ENCODE measurements around the gene MECP2.

MECP2 gene

DNA sequence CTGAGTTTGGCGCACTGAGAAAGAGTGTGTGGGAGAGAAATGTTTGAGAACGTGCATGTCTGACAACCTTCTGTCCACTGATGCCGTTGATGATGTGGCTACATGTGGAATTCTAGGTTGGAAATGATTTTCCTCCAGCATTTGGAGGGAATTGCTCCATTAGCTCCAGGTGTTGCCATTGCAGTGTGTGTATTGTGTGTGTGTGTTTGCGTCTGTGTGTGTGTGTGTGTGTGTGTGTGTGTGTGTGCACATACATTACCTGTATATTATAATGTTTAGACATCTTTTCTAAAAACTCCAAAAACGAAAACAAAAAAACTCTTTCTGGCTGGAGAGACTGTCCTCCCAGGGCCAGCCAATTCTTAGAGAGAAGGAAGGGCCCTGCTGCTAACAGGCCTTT is 18.2 kb upstream of the MECP2 start:
- DNase-seq (ENCODE audit: low read depth, low spot score): no peak

DNA sequence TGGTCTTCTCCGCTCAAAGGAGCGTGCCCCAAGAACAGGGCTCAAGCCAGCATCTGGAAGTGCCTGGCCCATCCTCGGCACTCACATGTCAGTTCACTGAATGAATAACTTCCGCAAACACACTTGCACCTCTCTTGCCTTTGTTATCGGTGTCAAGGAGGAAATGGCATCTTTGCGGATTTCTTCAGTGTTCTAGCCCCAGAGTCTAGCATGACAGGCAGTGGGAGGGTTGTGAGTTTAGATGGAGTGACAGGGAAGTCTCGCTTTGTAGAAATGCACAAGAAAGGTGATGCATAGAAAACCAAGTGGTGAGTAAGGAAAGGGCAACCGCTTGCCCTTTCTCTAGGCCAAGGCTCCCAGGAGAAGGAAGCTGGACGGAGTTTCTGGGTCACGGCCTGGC is 17.6 kb upstream of the MECP2 start:
- DNase-seq (ENCODE audit: low read depth, low spot score): no peak

DNA sequence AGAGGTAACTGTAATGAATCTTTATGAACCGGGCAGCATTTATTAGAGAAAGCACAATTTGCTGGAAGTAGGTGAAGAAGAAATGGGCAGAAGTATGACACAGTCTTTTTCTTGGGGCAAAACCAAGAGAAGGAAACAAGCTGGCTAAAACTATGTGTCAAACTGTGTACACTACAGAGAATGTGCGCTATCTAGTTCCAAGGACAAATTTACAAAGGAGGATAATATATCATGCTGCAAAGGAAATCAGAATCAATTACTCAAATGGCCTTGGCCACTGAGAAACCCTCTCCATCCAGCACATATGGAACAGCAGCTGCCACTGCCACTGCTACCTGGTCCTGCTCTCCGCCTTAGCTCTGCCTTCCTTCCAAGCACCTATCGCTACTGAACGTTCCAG is 17.1 kb upstream of the MECP2 start:
- no peak for DNase-seq (ENCODE audit: low read depth, low spot score)

DNA sequence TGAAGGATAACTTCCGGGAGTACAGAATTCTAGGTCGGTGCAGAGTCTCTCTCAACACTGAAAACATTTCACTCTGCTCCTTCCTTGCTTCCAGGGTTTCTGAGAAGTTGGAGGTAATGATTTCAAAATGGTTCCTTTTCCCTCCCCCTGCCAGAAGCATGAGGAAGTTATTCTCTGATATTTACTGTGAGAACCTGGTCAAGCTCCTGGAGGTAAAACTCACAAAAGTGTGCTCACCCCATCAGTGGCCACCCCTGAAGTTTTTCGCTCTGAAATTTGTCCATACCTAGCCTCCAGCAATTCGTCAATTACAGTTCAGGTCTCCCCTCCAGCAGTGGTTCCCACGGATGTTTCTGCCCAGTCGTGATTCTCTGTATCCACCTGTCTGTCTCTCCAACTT is 16.2 kb upstream of the MECP2 start:
- DNase-seq (ENCODE audit: low read depth, low spot score): no peak

DNA sequence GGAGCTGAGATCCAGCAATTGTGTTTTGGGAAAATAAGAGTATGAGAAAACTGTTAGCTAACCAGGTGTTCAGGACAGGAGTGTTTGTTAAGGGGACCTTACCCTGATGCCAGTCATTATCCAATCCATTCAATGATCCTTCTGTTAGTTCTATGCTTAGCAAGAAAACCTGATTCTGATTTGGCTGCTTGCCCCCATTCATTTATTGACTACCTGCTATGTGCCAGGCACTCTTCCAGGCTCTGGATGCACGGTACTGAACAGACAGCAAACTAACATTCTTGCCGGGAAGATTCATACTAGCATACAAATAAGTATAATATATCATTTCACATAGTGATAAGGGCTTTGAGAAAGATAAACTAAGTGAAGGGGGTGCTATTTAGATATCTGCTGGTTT is 1.0 kb upstream of the MECP2 start:
- no peak for DNase-seq (ENCODE audit: low read depth, low spot score)

DNA sequence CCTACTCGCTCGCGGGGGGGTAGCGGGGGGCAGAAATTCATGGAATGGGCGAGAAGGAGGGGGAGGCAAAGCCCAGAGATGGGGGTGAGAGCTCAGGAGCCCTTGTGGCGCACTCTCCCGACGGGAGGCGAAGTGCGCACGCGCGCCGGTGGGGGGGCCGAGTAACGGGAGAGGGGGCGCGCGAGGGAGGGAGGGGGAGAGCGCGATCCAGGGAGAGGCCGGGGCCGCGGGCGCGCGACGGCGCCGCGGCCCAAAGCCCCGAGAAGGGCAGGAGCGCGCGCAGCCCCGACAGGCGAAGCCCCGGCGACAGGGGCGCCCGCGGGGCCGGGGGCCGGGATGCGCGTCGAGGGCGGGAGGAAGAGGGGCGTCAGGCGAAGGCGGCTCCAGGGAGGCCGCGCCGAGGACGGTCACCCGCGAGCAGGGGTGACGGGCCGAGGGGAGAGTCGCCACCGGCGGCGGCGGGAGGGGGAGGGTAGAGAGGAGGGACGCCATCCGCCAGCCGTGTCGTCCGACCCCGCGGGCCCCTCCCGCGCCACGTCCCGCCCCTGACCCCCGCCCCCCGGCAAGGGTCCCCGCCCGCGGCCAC is 421 bp downstream of the MECP2 start:
- DNase-seq (ENCODE audit: low read depth, low spot score): peak; percentile 72

DNA sequence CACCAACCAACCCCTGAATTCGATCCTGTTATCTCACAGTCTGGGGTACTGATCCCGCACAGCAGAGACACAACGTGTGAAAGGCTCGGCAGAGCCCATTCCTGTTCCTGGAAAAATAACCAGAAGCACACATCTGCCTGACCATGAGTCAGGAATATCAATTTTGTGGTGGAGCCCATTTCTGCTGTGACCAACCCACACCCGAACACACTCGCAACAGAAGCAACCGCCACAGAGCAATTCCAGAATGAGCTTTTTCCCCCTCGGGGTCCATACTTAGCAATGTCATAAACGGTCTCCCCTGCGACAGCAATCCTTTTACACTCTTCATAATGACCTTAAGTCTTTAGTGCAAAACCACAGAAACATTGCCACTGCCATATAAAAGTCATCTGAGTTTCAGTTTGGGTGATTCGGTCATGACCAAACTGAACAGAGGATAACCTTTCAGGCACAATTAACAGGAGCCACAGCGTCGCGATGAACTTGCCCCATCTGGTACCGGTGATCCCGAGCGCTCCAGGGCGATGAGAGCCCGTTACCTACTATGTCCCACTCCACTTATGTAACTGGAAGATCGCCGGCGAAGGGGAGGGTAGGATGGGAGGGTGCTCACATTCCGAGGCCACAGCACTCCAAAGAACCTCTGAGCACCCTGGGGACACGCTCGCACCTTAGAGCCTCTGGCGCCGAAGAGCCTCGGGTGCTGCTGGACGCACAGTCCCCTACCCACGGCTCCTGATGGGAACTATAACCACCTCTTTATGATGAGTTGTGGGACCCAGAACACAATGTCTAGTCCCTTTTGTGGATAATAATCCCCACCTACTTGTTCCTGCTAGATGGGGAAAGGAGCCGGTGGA is 1.1 kb downstream of the MECP2 start:
- peak; percentile 43 for DNase-seq (ENCODE audit: low read depth, low spot score)

DNA sequence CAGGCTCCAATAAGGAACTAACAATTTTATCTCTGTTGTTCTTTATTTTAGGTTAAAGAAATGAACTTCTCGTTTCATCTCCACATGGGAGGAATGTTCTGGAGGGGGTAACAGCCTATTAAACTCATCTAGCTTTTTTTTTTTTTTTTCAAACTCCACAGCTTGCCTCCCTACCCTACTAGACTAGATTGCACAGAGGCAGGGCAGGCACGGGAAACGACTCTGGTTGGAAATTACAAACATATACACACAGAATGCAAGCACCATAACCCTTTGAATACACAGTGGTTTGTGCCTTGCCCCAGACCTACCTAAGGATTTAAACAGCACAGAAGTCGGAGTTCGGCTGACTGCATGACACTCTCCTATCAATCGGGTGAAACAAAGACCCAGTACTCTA is 2.7 kb downstream of the MECP2 start:
- DNase-seq (ENCODE audit: low read depth, low spot score): no peak

DNA sequence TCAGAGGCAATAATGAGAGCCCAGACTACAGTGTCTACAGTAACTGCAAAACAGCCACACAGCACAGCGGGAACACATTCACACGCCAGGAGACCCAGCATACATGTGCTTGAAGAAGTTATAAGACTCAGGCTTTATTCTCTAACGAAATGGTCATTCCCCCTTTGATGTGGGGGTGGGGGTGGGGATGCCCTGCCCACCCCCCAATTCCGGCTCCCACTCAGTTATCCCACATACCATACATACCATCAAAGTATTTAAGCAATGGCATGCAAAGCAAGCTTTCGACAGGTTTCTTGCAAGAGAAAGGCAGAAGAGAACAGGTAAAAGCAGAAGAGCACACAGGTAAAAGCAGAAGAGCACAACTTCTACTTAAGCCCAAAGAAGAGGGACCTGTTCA is 3.6 kb downstream of the MECP2 start:
- peak; percentile 54 for DNase-seq (ENCODE audit: low read depth, low spot score)

DNA sequence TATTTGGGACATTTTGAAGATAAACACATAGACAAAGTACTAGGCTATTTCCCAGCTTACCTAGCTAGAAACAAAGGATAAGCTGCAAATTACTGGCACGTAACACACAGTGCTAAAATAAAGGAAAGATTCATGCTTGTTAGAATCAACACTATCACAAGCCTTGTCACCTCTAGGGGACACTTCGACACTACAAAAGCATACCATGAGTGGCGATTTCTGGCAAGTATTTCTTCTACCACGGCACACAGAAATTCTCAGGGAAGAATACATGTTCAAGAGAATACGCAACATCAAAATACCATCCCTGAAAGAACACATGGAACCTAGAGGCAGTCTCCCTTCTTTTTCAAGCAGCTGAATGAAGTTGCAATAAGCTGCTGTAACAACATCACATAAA is 5.1 kb downstream of the MECP2 start:
- DNase-seq (ENCODE audit: low read depth, low spot score): no peak

DNA sequence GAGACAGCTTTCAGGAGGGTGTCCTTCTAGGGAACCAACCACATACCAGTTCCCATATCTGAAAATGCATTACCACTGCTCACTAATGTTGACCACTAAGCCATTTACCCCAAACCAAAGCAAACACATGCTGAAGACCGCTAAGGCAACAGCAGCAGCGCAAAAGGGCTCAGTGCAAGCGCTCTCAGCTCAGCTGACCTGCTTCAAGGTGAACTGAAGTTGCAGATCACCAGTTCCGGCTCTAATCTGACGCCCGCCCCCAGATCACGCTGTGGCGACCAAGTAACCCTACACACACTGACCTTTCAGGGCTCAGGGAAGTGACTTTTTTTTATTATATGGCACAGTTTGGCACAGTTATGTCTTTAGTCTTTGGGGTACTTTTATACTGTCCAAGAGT is 5.8 kb downstream of the MECP2 start:
- DNase-seq (ENCODE audit: low read depth, low spot score): peak; percentile 36

DNA sequence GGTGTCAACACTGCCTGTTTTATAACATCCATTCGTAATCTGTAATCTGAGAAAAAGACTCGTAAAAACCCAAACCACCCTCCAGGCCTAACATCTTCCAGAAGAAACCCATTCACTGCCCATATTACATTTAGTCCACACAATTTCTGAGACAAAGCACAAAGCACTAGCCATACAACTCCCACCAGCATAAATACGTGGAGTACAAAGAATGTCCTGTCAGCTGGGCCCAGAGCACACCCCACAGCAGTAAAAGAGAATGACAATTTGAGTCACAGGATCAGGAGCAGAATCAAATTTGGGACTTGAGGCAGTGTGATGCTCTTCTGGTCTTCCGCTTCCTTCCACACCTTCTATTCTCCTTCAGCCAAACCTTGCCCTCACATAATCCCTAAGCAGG is 6.8 kb downstream of the MECP2 start:
- DNase-seq (ENCODE audit: low read depth, low spot score): no peak

DNA sequence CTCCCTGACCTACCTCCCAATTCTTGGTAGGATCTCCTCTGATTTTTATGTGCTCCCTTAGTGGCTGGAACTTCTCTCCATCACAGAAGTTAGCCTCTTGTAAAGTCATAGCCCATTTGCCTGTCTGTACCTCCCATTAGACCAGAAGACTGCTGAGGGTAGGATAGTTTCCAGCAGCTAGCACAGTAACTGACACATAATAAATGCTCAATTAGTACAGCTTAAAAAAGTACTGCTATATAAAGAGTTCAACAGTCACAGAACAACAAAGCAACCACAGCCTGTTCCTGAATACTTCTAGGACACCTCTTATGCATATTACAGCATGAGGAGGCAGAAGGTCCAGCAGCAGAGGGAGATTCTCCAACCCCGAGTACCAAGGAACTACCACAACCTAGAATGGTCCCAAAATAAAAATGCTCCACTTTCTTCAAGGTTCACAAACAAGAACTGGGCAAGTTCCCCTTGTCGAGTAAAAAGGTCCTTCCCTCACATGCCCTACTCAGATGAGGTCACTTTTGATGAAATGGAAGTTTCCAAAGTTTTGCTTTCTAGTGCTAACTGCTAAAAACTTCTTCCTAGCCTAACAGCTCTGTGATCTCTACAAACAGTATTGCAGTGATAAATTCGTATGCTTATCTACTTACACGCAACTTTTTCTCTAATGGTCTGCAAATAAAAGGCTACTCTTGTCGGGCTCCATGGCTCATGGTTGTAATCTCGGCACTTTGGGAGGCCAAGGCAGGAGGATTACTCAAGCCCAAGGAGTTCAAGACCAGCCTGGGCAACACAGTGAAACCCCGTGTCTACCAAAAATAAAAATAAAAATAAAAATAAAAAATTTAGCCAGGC is 12.8 kb downstream of the MECP2 start:
- DNase-seq (ENCODE audit: low read depth, low spot score): no peak

DNA sequence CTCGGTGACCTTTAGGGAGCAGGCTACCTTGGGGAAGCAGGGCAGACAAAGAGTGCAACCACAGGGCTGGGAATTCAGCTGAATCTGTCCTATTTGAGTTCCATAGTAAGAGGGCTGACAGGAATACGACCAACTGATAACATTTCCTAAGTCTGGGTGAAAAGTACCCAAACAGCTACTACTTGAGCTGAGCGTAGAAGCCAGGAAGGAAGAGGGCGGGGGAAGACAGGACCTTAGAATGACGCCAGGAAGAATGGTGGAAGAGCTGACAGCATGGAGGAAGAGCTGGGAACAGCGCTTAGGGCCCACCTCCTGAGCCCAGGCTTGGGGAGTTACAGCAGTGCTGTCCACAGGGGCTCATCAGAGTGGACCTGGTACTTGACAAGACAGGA is 14.4 kb downstream of the MECP2 start:
- no peak for DNase-seq (ENCODE audit: low read depth, low spot score)

DNA sequence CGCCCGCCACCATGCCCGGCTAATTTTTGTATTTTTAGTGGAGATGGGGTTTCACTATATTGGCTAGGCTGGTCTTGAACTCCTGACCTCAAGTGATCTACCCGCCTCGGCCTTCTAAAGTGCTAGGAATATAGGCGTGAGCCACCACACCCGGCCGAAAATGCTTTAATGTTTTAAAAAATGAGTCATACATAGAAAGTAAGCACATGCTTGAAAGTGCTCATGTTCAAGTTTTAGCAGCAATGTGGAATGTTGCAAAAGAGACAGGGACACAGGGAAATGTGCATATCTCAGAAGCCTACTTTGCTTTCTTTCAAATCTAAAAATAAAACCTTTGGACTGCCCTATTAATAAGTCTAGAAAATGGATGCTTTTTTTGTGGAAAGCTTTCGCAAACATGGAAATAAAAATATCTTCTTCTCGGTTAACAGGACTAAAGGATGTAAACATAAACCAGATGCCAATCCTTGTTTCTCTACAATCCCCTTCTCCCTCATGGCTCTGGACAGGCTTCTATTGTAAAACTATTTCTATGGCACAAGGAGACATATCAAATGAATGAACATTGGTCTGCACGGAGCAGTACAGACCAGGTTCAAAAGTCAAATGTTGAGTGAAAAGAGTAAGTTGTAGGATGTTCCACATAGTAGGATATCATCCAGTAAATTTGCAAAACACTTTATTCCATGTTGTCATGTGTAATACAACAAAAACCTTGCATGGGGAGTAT is 15.0 kb downstream of the MECP2 start:
- no peak for DNase-seq (ENCODE audit: low read depth, low spot score)

DNA sequence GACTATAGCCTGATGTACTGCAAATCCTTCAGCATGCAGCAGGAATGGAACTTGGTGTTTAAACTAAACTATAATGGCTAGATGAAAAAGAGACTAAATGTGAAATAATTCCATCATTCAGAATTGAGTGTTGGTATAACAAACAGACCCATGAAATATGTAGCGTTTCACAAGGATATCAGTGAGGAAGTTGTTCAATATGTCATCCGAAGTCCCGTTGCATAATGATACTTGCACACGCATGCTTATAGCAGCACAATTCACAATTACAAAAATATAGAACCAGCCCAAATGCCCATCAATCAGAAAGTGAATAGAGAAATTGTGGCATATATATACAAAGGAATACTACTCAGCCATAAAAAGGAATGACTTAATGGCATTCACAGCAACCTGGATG is 20.4 kb downstream of the MECP2 start:
- no peak for DNase-seq (ENCODE audit: low read depth, low spot score)

DNA sequence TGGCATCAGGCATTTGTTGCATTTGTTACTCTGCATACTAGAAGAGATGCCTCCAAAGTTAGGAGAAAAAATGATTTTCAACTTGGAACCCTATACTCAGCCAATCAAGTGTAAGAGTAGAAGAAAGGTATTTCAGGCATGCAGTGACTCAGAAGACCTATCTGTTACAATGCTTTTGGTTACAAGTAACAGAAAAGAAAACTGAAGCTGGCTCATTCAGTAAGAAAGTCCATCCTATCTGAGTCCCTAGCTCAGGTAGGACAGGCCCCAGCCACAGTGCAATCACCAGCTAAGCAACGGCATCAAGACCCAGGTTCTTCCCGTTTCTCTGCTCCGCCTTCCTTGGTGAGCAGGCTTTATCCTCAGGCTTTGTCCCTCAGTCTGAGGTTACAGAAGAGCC is 23.3 kb downstream of the MECP2 start:
- peak; percentile 65 for DNase-seq (ENCODE audit: low read depth, low spot score)

DNA sequence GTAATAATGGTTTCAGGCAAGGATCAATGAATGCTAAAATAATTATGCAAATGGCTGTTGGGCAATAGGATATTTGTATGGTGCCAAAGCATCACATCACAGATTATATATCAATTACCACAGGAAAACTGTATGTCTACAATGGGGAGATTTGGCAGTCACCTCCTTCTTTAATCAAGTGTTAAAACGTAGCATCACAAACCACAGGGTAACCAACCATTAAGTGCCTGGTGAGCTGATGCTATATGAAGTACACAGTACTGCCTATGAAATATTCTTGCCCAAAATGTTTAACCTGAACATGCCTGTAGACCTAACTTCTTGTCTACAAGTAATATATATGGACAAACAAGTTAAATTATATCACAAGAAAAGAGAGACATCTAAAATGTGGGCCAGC is 25.3 kb downstream of the MECP2 start:
- no peak for DNase-seq (ENCODE audit: low read depth, low spot score)

DNA sequence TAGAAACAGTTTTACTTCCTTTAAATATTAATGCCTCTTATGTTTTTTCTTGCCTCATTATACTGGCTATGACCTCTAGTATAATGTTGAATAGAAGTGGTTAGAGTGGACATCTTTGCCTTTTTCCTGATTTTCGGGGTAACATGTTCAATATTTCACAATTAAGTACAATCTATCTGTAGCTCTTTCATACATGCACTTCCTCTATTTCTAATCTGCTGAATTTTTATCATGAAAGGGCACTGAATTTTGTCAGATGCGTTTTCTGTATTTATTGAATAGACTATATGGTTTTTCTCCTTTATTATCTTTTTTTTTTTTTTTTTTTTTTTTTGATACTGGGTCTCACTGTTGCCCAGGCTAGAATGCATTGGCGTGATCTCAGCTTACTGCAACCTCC is 29.0 kb downstream of the MECP2 start:
- DNase-seq (ENCODE audit: low read depth, low spot score): no peak

DNA sequence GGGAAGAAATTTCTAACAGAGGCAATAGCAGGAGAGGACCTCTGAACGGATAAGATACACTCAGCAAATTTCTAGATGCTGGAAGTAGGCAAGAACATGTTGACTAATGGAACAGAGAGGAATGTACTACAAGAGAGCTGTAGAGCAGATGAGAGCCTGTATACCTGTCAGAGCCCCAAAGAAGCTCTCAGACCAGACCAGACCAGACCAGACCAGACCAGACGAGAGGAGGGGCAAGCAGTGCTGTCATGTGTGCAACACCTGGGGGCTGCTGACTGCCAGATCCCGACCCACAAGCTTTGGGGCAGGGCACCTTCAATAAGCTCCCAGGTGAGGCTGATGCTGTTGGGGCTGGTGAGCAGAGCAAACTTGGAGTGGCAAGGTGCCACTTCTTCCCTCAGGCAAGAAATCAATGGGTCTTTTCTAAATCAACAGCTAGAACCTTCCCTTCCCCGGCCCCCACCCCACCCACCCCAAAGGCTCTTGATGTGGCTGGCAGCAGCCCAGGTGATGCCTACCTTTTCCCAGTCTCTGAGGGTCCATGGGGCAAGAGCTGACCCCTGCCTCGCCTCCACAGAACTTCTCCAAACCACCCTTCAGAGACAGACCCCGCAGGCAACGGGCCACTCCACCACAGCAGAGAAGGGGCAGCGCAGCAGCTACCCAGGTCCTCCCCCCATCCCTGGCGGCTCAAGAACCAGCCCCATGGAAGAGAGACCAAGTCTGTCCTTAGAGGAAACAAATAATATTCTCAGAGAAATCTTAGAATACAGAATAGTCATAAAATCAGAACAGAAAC is 32.7 kb downstream of the MECP2 start:
- peak; percentile 45 for DNase-seq (ENCODE audit: low read depth, low spot score)

DNA sequence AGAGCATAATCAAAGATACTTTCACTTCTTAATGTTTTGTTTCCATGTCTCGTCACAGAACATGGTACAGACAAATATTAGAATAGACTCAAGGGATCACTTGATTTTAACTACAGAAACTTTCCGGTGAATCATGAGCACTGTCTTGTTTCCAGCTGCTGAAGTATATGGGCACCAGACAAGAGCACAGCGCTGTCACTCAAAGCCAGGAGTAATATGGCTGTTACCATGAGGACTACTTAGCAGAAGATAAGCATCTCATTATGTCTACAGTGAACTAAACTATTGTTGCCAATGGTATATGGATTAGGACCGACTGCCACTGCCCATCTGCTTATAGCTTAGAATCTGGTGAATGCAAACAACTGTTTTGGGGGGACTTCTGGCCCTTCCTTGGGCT is 34.3 kb downstream of the MECP2 start:
- DNase-seq (ENCODE audit: low read depth, low spot score): no peak

Measured in ELF-1 (cell line).